ENCODE data around the gene PRAMEF33. TPM values are rescaled to one million over a fixed set of nuclear protein-coding genes. Genes with fewer than 3 reads are reported as not detected.
"Not testable (repeated sequence)": the region's sequence is repeated elsewhere in the genome, so short reads cannot be mapped to it uniquely, and the experiment has no call there.

PRAMEF33 gene
- total RNA-seq, 2 experiments from 2014 or later: not detected

DNA sequence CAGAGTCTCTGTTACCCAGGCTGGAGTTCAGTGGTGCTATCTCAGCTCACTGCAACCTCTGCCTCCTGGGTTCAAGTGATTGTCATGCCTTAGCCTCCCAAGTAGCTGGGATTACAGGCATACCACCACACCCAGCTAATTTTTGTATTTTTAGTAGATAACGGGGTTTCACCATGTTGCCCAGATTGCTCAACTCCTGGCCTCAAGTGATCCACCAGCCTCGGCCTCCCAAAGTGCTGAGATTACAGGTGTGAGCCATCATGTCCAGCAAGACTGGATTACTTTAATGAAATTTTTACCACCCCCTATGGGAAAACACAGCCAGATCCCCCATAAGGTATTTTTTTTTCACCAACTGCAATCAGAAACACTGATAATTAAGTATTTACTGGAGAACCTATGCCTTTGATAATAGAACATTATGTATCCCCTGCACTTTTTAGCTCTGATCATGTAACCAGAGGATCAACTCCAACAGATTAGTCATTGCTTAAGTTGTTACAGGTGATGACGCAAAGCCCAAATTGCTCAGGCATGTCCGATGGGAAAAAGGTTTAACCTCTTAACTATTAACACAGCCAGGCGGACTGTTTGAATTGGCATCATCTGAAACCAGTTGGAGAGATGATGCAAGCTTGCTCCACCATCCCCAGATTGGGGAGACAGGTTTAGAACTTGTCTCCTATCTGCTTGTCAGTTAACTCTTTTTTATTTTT lies 6.0 kb upstream of the PRAMEF33 start:
- ATAC-seq (ENCODE audit: poor library complexity); H3K4me1 ChIP-seq (ENCODE audit: insufficient read depth, low read length); CTCF ChIA-PET; H3K27me3 Mint-ChIP-seq; intact Hi-C loops (cut with DNase I, micrococcal nuclease); H3K36me3 Mint-ChIP-seq (ENCODE audit: low read depth); H3K4me3 Mint-ChIP-seq; H3K9me3 ChIP-seq (ENCODE audit: control insufficient read depth in 1 of 2, insufficient read depth in 1 of 2, low read length in 2 of 2); H3K4me1 Mint-ChIP-seq (ENCODE audit: low read depth); DNase-seq; H3K36me3 ChIP-seq (ENCODE audit: insufficient read depth, low read length); POLR2A ChIA-PET; H3K27ac ChIP-seq (ENCODE audit: low read depth in 1 of 2, low read length in 2 of 2); H3K27me3 ChIP-seq (ENCODE audit: control insufficient read depth in 1 of 2, insufficient read depth in 2 of 2, low read length in 2 of 2); H3K27ac Mint-ChIP-seq; H3K9me3 Mint-ChIP-seq; H3K4me3 ChIP-seq (ENCODE audit: low read length): not testable (repeated sequence)

DNA sequence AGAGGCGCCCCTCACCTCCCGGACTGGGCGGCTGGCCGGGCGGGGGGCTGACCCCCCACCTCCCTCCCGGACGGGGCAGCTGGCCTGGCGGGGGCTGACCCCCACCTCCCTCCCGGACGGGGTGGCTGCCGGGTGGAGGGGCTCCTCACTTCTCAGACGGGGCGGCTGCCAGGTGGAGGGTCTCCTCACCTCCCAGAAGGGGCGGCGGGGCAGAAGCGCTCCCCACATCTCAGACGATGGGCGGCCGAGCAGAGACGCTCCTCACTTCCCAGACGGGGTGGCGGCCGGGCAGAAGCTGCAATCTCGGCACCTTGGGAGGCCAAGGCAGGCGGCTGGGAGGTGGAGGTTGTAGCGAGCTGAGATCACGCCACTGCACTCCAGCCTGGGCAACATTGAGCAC lies 4.6 kb upstream of the PRAMEF33 start:
- H3K4me1 Mint-ChIP-seq (ENCODE audit: low read depth); POLR2A ChIA-PET: not testable (repeated sequence)

GRCh38 chr1:13302197-13302596 lies 1.1 kb upstream of the PRAMEF33 start:
- H3K36me3 Mint-ChIP-seq (ENCODE audit: low read depth); CTCF ChIA-PET; H3K9me3 Mint-ChIP-seq; H3K9me3 ChIP-seq (ENCODE audit: control insufficient read depth in 1 of 2, insufficient read depth in 1 of 2, low read length in 2 of 2); H3K27me3 Mint-ChIP-seq; POLR2A ChIA-PET; ATAC-seq (ENCODE audit: poor library complexity); H3K27ac Mint-ChIP-seq; H3K36me3 ChIP-seq (ENCODE audit: insufficient read depth, low read length); DNase-seq; H3K4me3 Mint-ChIP-seq; H3K4me3 ChIP-seq (ENCODE audit: low read length); H3K4me1 ChIP-seq (ENCODE audit: insufficient read depth, low read length); intact Hi-C loops (cut with DNase I, micrococcal nuclease); H3K4me1 Mint-ChIP-seq (ENCODE audit: low read depth); H3K27ac ChIP-seq (ENCODE audit: low read depth in 1 of 2, low read length in 2 of 2); H3K27me3 ChIP-seq (ENCODE audit: control insufficient read depth in 1 of 2, insufficient read depth in 2 of 2, low read length in 2 of 2): not testable (repeated sequence)

More for the DNA sequence above, 4.6 kb upstream of the PRAMEF33 start:
- H3K27me3 ChIP-seq (ENCODE audit: control insufficient read depth in 1 of 2, insufficient read depth in 2 of 2, low read length in 2 of 2); H3K36me3 ChIP-seq (ENCODE audit: insufficient read depth, low read length); H3K4me1 ChIP-seq (ENCODE audit: insufficient read depth, low read length); H3K36me3 Mint-ChIP-seq (ENCODE audit: low read depth); H3K27me3 Mint-ChIP-seq; CTCF ChIA-PET; H3K4me3 Mint-ChIP-seq; H3K9me3 Mint-ChIP-seq; ATAC-seq (ENCODE audit: poor library complexity); intact Hi-C loops (cut with DNase I, micrococcal nuclease); H3K27ac ChIP-seq (ENCODE audit: low read depth in 1 of 2, low read length in 2 of 2); H3K9me3 ChIP-seq (ENCODE audit: control insufficient read depth in 1 of 2, insufficient read depth in 1 of 2, low read length in 2 of 2); H3K27ac Mint-ChIP-seq; H3K4me3 ChIP-seq (ENCODE audit: low read length); DNase-seq: not testable (repeated sequence)

DNA sequence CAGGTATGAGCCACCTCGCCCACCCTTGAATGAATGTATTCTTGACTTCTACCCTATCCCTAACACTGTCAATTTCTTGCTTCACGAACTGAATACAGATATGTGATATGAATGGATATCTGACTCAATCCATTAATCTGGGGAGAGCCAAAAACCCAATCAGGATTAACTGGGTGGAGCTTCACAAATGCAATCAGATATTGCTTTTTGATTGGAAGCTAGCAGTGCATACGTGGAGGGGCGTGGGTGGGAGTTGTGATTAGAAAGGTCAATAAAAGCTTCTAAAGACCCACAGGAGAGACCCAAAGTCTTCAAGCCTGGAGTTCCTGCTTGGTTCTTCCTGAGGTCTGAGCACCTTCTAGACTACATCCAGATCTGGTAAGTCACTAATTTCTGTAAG lies 11.9 kb downstream of the PRAMEF33 start, which contains the start of gene PRAMEF15:
TSS of gene PRAMEF15 (plus strand) at position 301 of the 400 bp plus-strand sequence. CDS start 2,827 bp downstream, outside the sequence.
- DNase-seq; H3K27me3 Mint-ChIP-seq; H3K9me3 Mint-ChIP-seq; H3K27me3 ChIP-seq (ENCODE audit: control insufficient read depth in 1 of 2, insufficient read depth in 2 of 2, low read length in 2 of 2); H3K4me3 Mint-ChIP-seq; H3K4me1 ChIP-seq (ENCODE audit: insufficient read depth, low read length); H3K4me1 Mint-ChIP-seq (ENCODE audit: low read depth); CTCF ChIA-PET; H3K27ac Mint-ChIP-seq; H3K9me3 ChIP-seq (ENCODE audit: control insufficient read depth in 1 of 2, insufficient read depth in 1 of 2, low read length in 2 of 2); H3K4me3 ChIP-seq (ENCODE audit: low read length); ATAC-seq (ENCODE audit: poor library complexity); intact Hi-C loops (cut with DNase I, micrococcal nuclease); H3K36me3 Mint-ChIP-seq (ENCODE audit: low read depth); POLR2A ChIA-PET; H3K36me3 ChIP-seq (ENCODE audit: insufficient read depth, low read length); H3K27ac ChIP-seq (ENCODE audit: low read depth in 1 of 2, low read length in 2 of 2): not testable (repeated sequence)

DNA sequence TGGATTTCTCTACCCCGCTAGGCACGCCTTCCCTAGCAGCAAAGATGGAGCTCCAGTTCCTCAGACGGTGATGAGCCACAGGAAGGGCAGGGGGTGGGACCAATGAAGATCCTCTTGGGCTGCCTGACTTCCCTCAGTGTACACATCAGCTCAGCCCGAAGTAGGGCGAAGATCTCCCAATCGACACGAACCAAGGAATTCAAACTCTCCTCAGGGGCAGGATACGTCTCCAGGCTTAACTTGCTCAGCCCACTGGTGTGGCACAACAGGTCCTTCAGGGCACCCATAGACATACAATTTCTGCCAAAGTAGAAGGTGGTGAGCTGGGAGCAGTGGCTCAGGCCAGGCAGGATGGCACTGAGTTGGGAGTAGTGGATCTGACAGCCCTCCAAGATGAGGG lies 39.2 kb downstream of the PRAMEF33 start:
- H3K27me3 ChIP-seq (ENCODE audit: control insufficient read depth in 1 of 2, insufficient read depth in 2 of 2, low read length in 2 of 2); DNase-seq; H3K4me1 ChIP-seq (ENCODE audit: insufficient read depth, low read length); CTCF ChIA-PET; H3K27ac Mint-ChIP-seq; H3K27me3 Mint-ChIP-seq; intact Hi-C loops (cut with DNase I, micrococcal nuclease); H3K36me3 Mint-ChIP-seq (ENCODE audit: low read depth); H3K9me3 Mint-ChIP-seq; H3K9me3 ChIP-seq (ENCODE audit: control insufficient read depth in 1 of 2, insufficient read depth in 1 of 2, low read length in 2 of 2); H3K4me1 Mint-ChIP-seq (ENCODE audit: low read depth); ATAC-seq (ENCODE audit: poor library complexity); H3K4me3 Mint-ChIP-seq; H3K4me3 ChIP-seq (ENCODE audit: low read length); H3K36me3 ChIP-seq (ENCODE audit: insufficient read depth, low read length); POLR2A ChIA-PET; H3K27ac ChIP-seq (ENCODE audit: low read depth in 1 of 2, low read length in 2 of 2): not testable (repeated sequence)

- DNase-seq; H3K9me3 ChIP-seq (ENCODE audit: control insufficient read depth in 1 of 2, insufficient read depth in 1 of 2, low read length in 2 of 2); H3K4me1 ChIP-seq (ENCODE audit: insufficient read depth, low read length); H3K9me3 Mint-ChIP-seq; H3K27me3 Mint-ChIP-seq; POLR2A ChIA-PET; H3K36me3 Mint-ChIP-seq (ENCODE audit: low read depth); H3K36me3 ChIP-seq (ENCODE audit: insufficient read depth, low read length); H3K4me1 Mint-ChIP-seq (ENCODE audit: low read depth); ATAC-seq (ENCODE audit: poor library complexity); H3K4me3 Mint-ChIP-seq; H3K27ac ChIP-seq (ENCODE audit: low read depth in 1 of 2, low read length in 2 of 2); intact Hi-C loops (cut with DNase I, micrococcal nuclease); H3K27ac Mint-ChIP-seq; CTCF ChIA-PET; H3K4me3 ChIP-seq (ENCODE audit: low read length); H3K27me3 ChIP-seq (ENCODE audit: control insufficient read depth in 1 of 2, insufficient read depth in 2 of 2, low read length in 2 of 2): not testable (repeated sequence)
These were observed 43.7 kb downstream of the PRAMEF33 start, which contains the start of gene PRAMEF14 for GRCh38 chr1:13347034-13347433. Gene PRAMEF14, minus strand, starts transcription at chr1:13347134. Its CDS starts 1,820 bp downstream, at chr1:13345314.

- CTCF ChIA-PET, H3K27me3 Mint-ChIP-seq: not testable (repeated sequence)
These were observed 50.1 kb downstream of the PRAMEF33 start for GRCh38 chr1:13353476-13353875.

More at GRCh38 chr1:13353476-13353875, 50.1 kb downstream of the PRAMEF33 start:
- H3K36me3 Mint-ChIP-seq (ENCODE audit: low read depth); H3K36me3 ChIP-seq (ENCODE audit: insufficient read depth, low read length); H3K4me1 ChIP-seq (ENCODE audit: insufficient read depth, low read length); ATAC-seq (ENCODE audit: poor library complexity); H3K27ac ChIP-seq (ENCODE audit: low read depth in 1 of 2, low read length in 2 of 2); H3K9me3 Mint-ChIP-seq; H3K4me1 Mint-ChIP-seq (ENCODE audit: low read depth); H3K4me3 ChIP-seq (ENCODE audit: low read length); DNase-seq; intact Hi-C loops (cut with DNase I, micrococcal nuclease); H3K9me3 ChIP-seq (ENCODE audit: control insufficient read depth in 1 of 2, insufficient read depth in 1 of 2, low read length in 2 of 2); POLR2A ChIA-PET; H3K27ac Mint-ChIP-seq; H3K4me3 Mint-ChIP-seq; H3K27me3 ChIP-seq (ENCODE audit: control insufficient read depth in 1 of 2, insufficient read depth in 2 of 2, low read length in 2 of 2): not testable (repeated sequence)

All from CD4-positive, alpha-beta T cell (primary cell).